Neural progenitor cell (in vitro differentiated cells): ENCODE measurements around the gene FES.

Experiments used
- CTCF ChIP-seq: fragments of 200-600 bp; sonication (generic); IDR thresholded peaks from 2 replicates; pipeline ENCODE4 v1.5.1; 2017; ENCODE audit warnings: antibody characterized with exemption, mild to moderate bottlenecking
- EZH2 ChIP-seq: fragments of 200-600 bp; sonication (generic); IDR thresholded peaks from 2 replicates; pipeline ENCODE4 v1.6.1; 2017; ENCODE audit warnings: antibody characterized with exemption, mild to moderate bottlenecking, moderate library complexity
- EZH2phosphoT487 ChIP-seq: fragments of 200-600 bp; sonication (generic); IDR thresholded peaks from 2 replicates; pipeline ENCODE4 v1.6.1; 2017; ENCODE audit warnings: antibody characterized with exemption

GRCh38 chr15:90881181-90881977 is 2.9 kb upstream of the FES start:
- TF ChIP-seq CTCF, result no peak
- TF ChIP-seq EZH2phosphoT487, result no peak
- TF ChIP-seq EZH2, result no peak
